Fibroblast of lung (primary cell): ENCODE measurements around the gene PIGO. TPM values are rescaled to one million over a fixed set of nuclear protein-coding genes. Genes with fewer than 3 reads are reported as not detected.

ENCODE experiments used
- DNase-seq, 2 donors: peaks; one replicate each; pipeline versions ENCODE4 v3.0.0 to v3.0.0-alpha.2; 2010; ENCODE audit warnings: low read depth in 2 of 2
- H2AFZ ChIP-seq: 2 replicates; pipeline ENCODE4 v1.5.1; 2012; ENCODE audit warnings: low read length, control low read depth, inconsistent platforms
- H3K27ac ChIP-seq: 2 replicates; pipeline ENCODE4 v1.5.1; 2011; ENCODE audit warnings: low read length, control low read depth; ENCODE audit not compliant: insufficient read depth
- H3K27me3 ChIP-seq: 2 replicates; pipeline ENCODE4 v1.5.1; 2011; ENCODE audit warnings: mild to moderate bottlenecking, low read length; ENCODE audit not compliant: control insufficient read depth, insufficient read depth
- H3K36me3 ChIP-seq: 2 replicates; pipeline ENCODE4 v1.5.1; 2011; ENCODE audit warnings: low read length; ENCODE audit not compliant: control insufficient read depth, insufficient read depth
- H3K4me1 ChIP-seq: 2 replicates; pipeline ENCODE4 v1.5.1; 2011; ENCODE audit warnings: low read length; ENCODE audit not compliant: control insufficient read depth, insufficient read depth; ENCODE audit errors: extremely low read depth
- H3K4me2 ChIP-seq: 2 replicates; pipeline ENCODE4 v1.5.1; 2011; ENCODE audit warnings: low read length, control low read depth; ENCODE audit not compliant: insufficient read depth; ENCODE audit errors: extremely low read depth
- H3K4me3 ChIP-seq, 4 experiments: fragments of 200-600 bp in 1 of 4; sonication (generic) in 1 of 4; replicated peaks in 1 of 4; 2 replicates each; pipeline ENCODE4 v1.5.1; 2011 to 2016; ENCODE audit warnings: low read length in 4 of 4, low read depth in 3 of 4, mild to moderate bottlenecking in 3 of 4, control low read depth in 2 of 4, inconsistent platforms in 1 of 4, mixed read lengths in 1 of 4; ENCODE audit not compliant: insufficient read depth in 1 of 4; ENCODE audit errors: control extremely low read depth in 1 of 4
- H3K79me2 ChIP-seq: 2 replicates; pipeline ENCODE4 v1.5.1; 2012; ENCODE audit warnings: mild to moderate bottlenecking, low read length, inconsistent platforms; ENCODE audit not compliant: control insufficient read depth, insufficient read depth
- H3K9ac ChIP-seq: 2 replicates; pipeline ENCODE4 v1.5.1; 2011; ENCODE audit warnings: mild to moderate bottlenecking, low read length, control low read depth; ENCODE audit not compliant: insufficient read depth
- H3K9me3 ChIP-seq: 2 replicates; pipeline ENCODE4 v1.5.1; 2012; ENCODE audit warnings: low read depth, low read length; ENCODE audit not compliant: control insufficient read depth, insufficient read depth
- H4K20me1 ChIP-seq: 2 replicates; pipeline ENCODE4 v1.5.1; 2011; ENCODE audit warnings: low read length; ENCODE audit not compliant: control insufficient read depth, insufficient read depth; ENCODE audit errors: extremely low read depth
- CTCF ChIP-seq, 2 donors: IDR thresholded peaks in 1 of 2; conservative IDR thresholded peaks in 1 of 2; 1 replicate in 1 of 2; 2 replicates in 1 of 2; pipeline ENCODE4 v1.5.1; 2011 to 2012; ENCODE audit warnings: low read length in 2 of 2, control low read depth in 1 of 2, inconsistent platforms in 1 of 2, low read depth in 1 of 2, mild to moderate bottlenecking in 1 of 2
- EZH2 ChIP-seq: IDR thresholded peaks from 2 replicates; pipeline ENCODE4 v1.5.1; 2012; ENCODE audit warnings: low read length, control low read depth, mild to moderate bottlenecking; ENCODE audit errors: missing control alignments
- polyA plus RNA-seq, 2 donors: library from polyadenylated mRNA; depleted of rRNA in 1 of 2; stranded (reverse) in 1 of 2; unstranded in 1 of 2; fragments of >200 nt; gene quantifications; 2 replicates each; pipeline ENCODE4 v1.2.1, GENCODE V29; 2011 to 2012; ENCODE audit warnings: missing spikeins in 1 of 2
- total RNA-seq: library from RNA; depleted of rRNA; stranded (reverse); fragments of >200 nt; gene quantifications from 2 replicates; pipeline ENCODE4 v1.2.1, GENCODE V29; 2014

PIGO gene
- total and polyA plus RNA-seq, 2 donors (not counting 1 experiment from before 2014, with no cell fraction given), result 14.0 to 14.8 TPM

GRCh38 chr9:35103660-35104191 lies 7.3 kb upstream of the PIGO start:
- Histone ChIP-seq H3K27me3 (no peaks in the 10 kb centered on the region), H3K4me1 (peaks cover 8% of the 10 kb centered on the region), H4K20me1 (no peaks in the 10 kb centered on the region), H3K4me3 (peak overlapping the region in 2 of 4 experiments; percentile 92 to 96), H3K79me2 (peaks cover 17% of the 10 kb centered on the region), H2AFZ (no peak overlapping the region), H3K9ac (peak overlapping the region; percentile 59), H3K36me3 (peaks cover 21% of the 10 kb centered on the region), H3K4me2 (peak overlapping the region; percentile 81), H3K9me3 (no peaks in the 10 kb centered on the region), H3K27ac (peak overlapping the region; percentile 93)
- no peak for DNase-seq
- TF ChIP-seq CTCF (conservative IDR thresholded peaks at IDR 0.05 in 1 of 2, IDR thresholded peaks at IDR 0.05 in 1 of 2; ENCODE audit: low read depth in 1 of 2, low read length in 2 of 2), result no peak

DNA sequence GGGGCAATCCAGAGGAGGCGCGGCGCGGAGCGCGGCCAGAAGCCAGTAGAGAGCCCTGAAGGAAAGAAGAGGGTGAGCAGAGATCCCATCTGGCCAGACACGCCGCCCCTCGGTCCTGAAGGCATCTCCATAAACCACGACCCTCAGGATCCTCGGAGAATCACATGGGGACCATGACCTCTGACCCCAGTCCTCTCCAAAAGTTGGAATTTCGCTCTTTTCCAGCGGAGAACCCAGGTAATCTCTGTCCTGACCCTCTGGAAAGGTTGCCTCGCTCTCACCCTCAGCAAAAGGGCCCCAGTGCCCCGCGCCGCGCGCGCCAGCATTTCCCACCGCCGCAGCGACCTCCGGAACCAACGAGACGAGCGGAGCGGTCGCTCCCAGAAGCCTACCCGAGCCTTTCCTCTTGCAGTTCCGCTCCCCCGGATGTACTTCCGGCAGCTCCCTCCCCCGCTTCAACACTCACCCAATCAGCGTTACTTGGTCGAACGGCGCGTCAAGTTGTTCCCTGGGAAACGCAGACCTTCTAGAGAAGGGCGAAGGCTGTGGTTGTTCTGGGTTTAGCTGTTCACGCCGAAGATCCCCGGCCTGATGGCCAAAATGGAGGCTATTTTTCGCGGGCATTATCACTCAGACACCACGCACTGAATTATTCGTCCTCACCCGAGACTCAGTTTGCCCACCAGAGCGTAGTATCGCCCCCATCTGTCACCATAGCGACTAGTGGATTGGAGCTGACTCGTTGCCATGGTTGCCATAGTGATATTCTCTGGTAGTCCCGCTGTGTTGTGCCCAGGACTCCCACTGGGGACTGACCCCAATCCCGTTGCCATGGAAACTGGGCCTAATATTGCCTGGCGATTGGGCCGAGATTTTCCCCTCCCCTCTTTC lies 6.6 kb upstream of the PIGO start, which contains the start of gene STOML2:
Gene STOML2 (minus strand): TSS at position 363 of the 891 bp plus-strand sequence. CDS start 37 bp downstream, at position 326.
- Histone ChIP-seq H4K20me1 (no peaks in the 10 kb centered on the region), H3K4me2 (peak within 1 kb of the TSS; percentile 82), H2AFZ (peak within 1 kb of the TSS; percentile 61), H3K27ac (peak within 1 kb of the TSS; percentile 93), H3K4me1 (peaks cover 8% of the 10 kb centered on the region), H3K4me3 (peak within 1 kb of the TSS; percentile 43 to 96 (median 82)), H3K79me2 (peaks cover 15% of the 10 kb centered on the region), H3K9ac (peak within 1 kb of the TSS; percentile 59), H3K9me3 (no peaks in the 10 kb centered on the region), H3K27me3 (no peaks in the 10 kb centered on the region), H3K36me3 (peaks cover 21% of the 10 kb centered on the region)
- TF ChIP-seq CTCF (conservative IDR thresholded peaks at IDR 0.05 in 1 of 2, IDR thresholded peaks at IDR 0.05 in 1 of 2; ENCODE audit: low read depth in 1 of 2, low read length in 2 of 2) (no peak), EZH2 (no peak)
- peak; percentile 97 for DNase-seq

- Histone ChIP-seq H3K36me3 (peaks cover 21% of the 10 kb centered on the region), H2AFZ (peak overlapping the region; percentile 15)
Measured at GRCh38 chr9:35102465-35102768, 6.0 kb upstream of the PIGO start.

More at GRCh38 chr9:35102465-35102768, 6.0 kb upstream of the PIGO start:
- Histone ChIP-seq H3K4me2 (peak overlapping the region; percentile 82), H3K27ac (peak overlapping the region; percentile 93), H3K9ac (peak overlapping the region; percentile 59), H4K20me1 (no peaks in the 10 kb centered on the region), H3K4me1 (peaks cover 8% of the 10 kb centered on the region), H3K9me3 (no peaks in the 10 kb centered on the region), H3K4me3 (peak overlapping the region; percentile 43 to 96 (median 82)), H3K79me2 (peaks cover 15% of the 10 kb centered on the region), H3K27me3 (no peaks in the 10 kb centered on the region)
- peak in 1 of 2 donors; percentile 28 for DNase-seq
- TF ChIP-seq EZH2 (no peak), CTCF (conservative IDR thresholded peaks at IDR 0.05 in 1 of 2, IDR thresholded peaks at IDR 0.05 in 1 of 2; ENCODE audit: low read depth in 1 of 2, low read length in 2 of 2) (no peak)
